Germinal center (tissue), 1 donor: ENCODE results near the gene HAPSTR1.

Source experiments
- DNase-seq: peaks from one replicate; pipeline ENCODE4 v3.0.0; 2012; ENCODE audit warnings: mixed read lengths, low spot score

Gene HAPSTR1

DNA sequence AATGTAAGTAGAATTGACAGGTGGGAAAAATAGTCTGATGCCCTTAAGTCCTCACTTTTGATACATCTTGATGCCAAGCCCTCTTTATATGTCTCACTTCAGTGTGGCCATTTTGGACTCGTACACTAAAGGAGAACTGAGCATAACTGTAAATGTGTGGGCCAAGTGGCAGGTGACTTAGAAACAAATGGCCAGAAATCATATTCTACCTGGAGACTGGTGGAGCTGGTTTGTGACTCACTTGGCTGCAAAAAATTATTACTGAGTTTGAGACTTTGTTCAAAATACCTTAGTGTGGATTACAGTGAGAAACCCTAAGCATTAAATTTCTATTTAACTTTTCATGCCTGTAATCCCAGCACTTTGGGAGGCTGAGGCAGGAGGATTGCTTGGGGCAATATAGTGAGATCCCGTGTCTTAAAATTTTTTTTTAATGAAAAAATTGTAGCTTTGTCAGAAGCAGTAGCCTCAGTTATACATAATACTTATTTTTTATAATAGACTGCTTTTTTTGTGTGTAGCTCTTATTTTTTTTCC is 5.0 kb downstream of the HAPSTR1 start:
- DNase-seq = no peak

DNA sequence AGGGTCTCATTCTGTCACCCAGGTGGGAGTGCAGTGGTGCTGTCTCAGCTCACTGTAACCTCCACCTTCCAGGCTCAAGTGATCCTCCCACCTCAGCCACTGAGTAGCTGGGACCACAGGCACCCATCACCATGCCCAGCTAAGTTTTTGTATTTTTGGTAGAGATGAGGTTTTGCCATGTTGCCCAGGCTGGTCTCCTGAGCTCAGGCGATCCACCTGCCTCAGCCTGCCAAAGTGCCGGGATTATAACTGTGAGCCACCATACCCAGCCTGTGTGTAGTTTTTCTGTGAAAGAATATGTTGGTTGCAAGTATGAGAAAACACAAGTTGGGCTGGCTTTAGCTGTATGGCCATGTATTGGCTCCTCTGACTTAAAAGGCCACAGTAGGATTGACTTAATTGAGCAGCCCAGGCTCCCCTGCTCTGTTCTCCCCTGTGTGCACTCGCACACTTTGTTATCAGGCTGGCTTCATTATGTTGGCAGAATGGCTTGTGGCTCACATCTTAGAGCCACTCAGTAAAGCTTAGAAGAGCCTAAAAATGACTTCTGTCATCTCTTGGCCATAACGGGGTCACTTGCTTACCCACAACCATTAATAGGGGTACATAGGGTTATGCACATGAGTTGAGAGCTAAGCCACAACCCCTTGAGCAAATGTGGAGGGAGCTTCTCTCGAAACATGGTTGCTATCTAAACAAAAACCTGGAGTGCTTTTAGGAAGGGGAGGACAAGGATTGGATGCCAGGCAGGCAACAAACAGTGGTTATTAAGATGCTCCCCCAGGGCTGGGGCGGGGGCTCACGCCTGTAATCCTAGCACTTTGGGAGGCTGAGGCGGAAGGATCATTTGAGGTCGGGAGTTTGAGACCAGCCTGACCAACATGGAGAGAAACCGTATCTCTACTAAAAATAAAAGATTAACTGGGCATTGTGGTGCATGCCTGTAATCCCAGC is 6.1 kb downstream of the HAPSTR1 start:
- no peak for DNase-seq

DNA sequence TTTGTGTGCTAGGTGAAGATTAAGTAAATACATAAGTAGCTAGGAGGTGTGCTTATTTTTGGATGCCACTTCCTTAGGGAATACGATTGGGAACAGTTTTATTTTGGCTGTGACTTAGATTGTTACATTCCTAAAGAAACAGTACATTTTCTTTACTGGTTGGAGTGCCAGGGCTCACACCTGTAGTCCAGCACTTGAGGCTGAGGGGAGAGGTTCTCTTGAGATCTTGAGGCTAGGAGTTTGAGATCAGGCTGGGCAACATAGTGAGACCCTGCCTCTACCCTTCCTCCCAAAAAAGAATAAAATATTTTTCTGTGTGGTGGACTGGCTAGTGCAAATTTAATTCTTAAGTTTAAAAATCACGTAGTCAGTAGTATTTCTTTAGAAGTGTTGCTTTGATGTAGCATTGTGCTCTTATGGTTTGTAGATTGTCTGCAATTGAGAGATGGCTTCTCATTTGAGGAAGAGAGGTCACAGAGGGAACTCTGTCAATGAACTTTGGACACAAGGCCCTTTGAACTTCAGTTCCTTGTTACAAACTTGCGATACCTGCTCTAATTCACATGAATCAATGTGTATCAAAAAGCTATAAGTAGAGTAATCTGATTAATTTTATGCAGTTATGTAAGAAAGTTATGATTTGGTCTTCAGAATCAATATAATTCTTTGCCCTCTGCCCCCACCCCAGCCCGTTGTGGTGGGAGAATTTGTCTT is 7.1 kb downstream of the HAPSTR1 start:
- DNase-seq = no peak

DNA sequence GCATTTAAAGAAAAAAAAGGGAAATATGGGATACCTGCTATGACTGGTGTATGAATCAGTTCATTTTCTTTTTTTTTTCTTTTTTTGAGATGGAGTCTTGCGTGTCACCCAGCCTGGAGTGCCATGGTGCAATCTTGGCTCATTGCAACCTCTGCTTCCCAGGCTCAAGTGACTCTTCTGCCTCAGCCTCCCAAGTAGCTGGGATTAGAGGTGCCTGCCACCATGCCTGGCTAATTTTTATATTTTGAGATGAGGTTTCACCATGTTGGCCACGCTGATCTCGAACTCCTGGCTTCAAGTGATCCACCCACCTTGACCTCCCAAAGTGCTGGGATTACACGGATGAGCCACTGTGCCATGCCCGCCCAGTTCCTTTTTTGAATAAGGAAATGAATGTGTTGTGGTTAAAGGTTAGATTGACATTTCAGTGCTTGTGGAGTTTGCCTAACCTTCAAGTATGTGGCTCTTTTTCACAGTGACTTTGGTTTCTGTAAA is 7.7 kb downstream of the HAPSTR1 start:
- no peak for DNase-seq

DNA sequence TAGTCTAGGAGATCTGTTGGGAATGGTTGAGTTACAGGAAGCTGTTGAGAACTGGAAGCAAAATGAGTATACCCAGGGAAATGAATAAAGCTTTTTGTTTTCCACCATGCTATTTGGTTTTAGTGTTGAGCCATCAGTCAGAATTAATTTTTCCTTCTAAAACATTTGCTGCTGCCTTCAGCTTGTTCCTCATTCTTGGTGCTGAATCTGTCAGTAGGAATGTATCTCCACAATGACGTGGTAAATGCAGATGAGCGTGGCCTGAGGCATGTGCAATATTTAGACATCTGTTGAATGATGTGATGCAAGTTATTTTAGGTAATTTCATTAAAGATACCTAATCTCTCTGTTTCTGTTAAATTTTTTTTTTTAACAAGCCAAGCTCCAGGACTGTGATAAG is 10.9 kb downstream of the HAPSTR1 start:
- no peak for DNase-seq

DNA sequence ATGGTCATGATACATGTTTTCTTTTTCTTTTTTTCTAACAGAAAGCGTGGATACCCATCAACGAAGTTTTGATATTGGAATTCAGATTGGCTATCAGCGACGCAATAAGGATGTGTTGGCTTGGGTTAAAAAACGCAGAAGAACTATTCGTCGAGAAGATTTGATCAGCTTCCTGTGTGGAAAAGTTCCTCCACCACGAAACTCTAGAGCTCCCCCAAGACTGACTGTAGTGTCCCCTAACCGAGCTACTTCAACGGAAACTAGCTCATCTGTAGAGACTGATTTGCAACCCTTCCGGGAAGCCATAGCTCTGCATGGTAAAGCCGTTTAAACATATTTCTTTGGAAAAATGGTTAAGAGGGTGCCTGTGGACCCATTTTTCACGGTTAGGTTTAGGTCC is 11.5 kb downstream of the HAPSTR1 start:
- no peak for DNase-seq

DNA sequence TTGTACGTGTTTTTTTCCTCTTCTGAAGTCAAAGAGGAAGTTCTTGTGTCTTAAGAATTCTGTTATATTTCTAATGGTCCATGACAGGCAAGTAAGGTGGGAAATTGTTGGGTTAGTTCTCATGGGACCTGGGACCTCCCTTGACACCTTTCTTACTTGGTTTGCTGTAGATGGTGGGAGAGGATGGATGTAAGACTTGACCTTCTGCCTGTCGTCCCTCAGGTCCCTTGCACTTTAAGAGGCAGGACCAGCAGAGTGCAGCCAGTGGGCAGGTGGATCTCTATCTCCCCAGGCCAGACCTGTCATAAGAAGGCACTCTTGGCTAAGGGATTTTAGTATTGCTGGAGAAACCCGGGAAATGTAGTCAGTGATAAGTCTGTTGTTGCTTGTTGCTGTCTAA is 12.1 kb downstream of the HAPSTR1 start:
- DNase-seq = no peak

DNA sequence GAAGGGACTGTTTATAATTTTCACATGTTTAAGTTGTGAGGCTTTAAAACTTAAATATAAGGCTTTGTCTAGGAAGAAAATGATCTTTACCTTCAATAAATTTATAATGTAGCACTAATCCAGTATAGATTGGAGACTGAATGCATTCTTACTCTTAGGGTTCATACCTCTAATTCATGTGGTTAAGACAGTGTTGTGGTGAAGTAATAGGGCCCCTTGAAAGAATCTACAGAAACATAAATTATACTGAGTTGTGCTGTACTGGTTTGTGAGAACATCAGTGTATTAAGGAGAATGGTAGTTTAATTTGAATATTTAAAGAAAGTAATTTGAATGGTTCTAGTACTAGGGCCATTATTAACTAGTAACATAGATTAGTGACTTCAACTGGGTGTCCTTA is 13.7 kb downstream of the HAPSTR1 start:
- no peak for DNase-seq

DNA sequence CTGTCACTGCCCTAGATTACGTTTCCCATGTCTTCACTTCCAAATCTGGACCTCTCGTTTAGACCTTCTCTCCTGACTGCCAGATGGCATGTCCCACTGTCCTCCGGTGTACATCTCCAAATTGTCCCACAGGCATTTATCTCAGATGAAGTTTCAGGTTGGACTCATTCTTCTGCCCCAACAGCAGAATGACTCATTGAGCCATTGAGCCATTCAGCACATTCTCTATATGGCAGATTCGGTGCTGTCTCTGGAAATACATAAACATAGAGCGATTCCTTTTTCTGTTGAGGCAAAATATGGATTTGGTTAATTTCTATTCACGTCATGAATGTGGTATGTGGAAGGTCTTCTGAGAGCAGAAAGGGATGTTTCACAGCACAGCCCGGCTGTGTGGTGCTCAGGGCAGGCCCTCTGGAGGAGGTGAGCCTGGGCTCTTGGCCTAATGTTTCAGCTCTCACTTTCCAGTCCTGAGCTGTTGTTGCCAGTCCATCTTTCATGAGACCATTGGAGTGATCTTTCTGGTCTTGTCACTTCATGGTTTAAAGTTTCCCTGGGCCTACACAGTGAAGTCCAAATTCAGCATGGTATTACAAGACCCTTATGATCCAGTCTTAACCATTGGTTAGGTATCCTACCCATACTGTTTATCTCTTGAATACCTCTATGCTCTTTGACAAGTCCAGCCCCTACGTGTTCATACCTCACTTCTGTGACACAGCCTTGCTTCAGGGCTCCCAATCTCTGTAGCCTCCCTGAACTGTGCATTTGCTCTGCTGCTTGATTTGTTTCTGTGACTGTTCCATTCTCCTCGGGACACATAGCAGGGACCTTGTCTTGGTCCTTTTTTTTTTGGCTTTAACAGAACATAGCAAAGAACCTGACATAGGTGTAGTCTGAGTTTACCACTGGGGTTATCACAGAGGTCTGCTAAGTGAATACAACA is 15.9 kb downstream of the HAPSTR1 start:
- no peak for DNase-seq

DNA sequence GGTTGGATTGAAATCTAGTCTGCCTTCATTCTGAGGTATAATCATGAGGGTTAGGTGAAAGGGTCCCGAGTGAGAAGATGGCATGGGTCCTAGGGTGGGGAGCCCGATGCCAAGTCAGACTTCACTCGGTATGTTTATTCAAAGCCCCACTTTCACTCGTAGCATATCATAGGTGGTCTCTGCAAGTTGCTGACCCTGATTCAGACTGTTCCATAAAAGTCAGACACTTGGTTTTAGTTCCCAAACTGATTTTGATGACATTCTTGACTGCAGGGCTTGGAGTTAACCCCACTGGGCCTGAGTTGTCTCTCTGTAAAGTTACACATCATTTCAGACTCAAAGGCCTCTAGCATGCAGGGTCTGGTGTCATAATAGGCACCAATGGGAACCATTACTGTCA is 17.8 kb downstream of the HAPSTR1 start:
- DNase-seq = no peak

DNA sequence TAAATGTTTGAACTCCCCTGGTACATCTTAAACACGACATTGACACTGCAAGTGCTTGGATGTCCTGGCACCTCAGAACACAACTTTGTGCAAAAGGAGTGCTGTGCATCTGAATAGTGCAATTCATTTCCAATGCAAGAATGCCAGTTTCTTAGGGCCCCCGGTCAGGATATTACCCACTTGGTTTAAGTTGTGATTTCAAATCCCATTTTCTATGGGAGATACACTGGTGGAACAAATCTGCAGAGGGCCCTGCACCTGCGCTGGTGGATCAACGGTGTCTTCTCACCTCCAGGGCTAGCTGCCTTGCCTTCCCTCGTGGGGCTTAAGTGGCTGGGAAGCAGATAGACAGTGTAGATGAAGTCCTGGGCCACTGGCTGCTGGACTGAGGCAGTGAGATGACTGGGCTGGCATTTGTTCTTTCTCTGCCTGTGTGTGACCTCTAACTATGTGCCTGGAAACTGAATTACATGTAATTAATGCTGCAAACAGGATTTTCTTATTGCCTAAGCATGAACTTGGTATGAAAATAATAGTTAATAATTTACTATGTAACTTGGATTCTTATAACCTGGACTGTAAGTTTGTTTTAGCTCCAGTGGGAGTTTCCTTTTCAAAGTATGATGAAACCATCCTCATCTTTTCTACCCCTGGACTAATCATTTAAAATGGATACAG is 20.9 kb downstream of the HAPSTR1 start:
- DNase-seq = no peak

DNA sequence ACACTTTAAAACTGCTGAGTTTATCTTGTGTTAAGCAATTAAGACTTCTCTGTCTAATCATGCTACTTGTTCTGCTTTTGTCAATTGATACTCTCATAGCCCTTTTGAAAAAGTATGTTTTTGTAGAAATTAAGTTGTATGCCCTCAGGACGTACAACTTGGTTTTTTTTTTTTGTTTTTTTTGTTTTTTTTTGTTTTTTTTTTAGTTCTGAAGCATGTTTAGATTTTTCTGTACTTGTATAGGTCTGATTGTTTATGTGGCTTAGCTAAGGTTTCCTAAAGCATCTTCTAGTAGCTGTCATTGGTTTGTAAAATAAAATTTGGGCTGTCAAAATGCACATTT is 21.4 kb downstream of the HAPSTR1 start:
- DNase-seq = no peak

DNA sequence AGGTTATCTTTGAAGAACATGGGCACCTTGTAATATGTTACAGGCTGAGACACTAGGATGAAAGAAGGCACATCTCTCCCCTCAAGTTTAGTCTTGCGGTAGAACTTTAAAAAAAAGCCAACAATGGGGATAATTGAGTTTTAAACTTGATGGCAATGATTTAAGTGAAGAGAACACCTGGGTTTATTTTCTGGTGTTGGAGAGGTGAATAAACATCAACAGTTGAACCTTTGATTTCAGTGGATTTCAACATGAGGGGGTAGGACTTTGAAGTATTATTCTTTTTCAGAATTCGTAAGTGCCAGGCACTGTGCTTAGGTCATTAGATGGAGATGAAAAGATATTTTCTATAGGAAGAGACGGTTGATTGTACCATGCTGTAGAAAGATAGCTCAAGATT is 22.3 kb downstream of the HAPSTR1 start:
- no peak for DNase-seq

DNA sequence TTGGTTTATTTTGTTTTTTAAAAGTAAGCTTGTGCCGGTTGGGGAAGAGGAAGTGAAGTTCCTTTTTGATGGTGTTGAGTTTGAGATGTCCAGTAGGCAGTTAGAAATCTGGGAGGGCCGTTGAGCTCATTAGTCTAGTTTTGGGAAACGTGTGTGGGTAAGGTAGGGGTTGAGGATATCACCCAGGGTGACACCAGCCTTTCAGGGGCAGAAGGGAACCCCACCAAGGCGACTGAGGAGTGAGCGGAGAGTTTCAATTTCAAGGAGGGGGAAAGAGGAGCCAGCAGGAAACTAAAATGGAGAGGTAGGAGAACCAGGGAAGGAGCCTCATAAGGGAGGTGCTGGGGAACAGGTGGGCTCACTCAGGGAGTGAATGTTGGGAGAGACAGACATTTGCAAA is 22.7 kb downstream of the HAPSTR1 start:
- DNase-seq = no peak

DNA sequence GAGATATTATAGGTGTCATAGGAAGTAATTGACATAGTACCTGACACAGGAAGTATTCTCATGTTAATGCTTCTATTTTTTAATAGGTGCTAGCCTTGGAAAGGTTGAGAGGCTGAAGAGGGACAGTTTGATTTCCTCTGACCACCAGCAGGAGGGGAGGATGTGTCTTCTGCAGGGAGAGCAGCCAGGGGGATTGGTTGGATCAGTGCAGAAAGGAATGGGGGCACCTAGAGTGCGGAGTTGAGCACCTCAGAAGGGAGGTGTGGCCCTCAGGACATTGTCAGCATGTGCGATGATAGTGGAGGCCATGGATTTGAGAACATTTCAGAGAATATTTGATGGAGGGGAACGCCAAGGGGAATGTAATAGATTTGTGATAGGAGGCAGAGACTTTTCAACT is 23.4 kb downstream of the HAPSTR1 start:
- DNase-seq = no peak

DNA sequence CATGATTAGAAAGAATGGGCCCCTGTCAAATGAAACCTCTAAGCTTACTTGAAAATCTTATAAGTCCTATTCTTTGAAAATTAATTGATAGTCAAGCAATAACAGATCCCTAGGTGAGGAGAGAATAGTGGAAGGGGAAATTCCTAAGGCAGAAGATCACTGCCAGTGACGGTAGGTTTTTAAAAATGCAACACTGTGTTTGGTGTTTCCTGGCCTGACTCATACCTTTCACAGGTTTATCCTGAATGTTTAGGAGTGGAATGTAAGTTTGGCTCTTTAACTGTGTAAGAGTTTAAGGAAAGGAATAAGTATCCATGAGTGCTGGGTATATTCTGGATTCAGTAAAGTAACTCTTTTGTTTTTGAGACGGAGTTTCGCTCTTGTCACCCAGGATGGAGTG is 23.8 kb downstream of the HAPSTR1 start:
- DNase-seq = no peak

DNA sequence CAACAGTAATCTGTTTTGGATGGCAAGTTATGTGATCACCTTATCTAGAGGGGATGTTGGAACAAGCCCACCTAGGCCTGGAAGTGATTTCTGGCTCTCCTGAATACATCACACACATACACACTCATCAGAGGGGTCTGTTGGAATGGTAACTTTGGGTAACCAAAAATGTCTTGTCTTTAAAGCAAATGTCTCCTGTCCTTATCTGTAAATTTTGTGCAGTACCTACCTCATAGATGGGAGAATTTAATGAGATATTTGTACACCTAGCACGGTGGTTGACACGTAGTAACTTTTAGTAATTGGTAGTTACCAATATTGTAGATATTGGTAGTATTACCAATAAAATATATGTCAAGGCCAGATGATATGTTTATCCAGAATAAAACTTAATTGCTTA is 24.7 kb downstream of the HAPSTR1 start:
- DNase-seq = no peak

DNA sequence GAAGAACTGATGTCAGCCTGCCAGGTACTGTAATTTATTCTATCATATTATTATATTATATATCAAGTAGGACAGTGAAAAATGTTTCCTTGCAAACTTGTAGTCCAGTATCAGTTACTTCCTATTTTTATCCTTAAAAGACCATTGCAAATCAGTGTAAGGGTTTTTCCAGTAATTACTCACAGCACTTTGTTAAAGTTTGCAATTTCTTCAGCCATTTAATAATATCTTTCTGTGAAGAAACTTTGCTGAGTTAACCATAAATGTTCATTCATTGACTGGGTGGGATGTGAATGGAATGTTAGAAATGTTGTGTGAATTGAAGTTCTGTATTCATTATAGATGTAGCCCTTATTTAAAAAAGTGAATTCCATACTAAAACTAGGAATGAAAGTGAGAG is 26.7 kb downstream of the HAPSTR1 start:
- no peak for DNase-seq

DNA sequence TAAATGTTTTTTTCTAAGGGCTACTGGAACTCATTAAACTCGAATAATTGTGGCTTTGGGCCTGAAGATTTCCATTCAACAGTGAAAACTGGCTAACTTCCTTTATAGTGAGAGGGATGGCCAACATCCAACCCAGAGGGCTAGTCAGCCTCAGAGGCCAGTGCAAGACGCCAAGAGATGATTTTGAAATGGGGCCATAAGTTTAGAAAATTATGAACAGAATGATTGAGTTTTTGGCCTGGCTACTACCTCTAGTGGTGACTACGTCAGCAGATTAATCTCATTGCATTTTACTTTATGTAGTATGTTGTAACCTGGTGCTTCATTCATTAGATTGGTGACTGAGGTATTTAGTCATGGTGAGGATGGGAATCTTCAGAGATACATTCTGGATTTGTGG is 28.4 kb downstream of the HAPSTR1 start:
- DNase-seq = no peak

DNA sequence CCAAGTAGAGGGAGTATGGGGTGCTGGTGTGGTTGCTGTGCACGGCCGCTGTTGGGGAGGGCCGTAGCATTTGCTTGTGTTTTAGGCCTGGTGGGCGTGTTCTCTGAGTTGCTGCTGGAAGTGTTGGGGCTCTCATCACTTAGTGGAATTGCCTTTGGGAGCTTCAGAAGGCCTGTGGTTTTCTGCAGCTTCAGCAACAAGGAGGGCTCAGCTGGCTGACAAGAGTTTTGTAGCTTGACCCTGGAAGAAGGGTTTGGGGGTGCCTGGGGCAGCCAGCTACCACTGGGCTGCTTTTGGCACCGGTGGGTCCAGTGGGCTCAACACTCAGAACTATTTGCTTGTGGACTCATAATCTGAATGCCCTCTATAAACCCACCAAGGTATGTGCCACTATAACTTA is 30.9 kb downstream of the HAPSTR1 start:
- no peak for DNase-seq

DNA sequence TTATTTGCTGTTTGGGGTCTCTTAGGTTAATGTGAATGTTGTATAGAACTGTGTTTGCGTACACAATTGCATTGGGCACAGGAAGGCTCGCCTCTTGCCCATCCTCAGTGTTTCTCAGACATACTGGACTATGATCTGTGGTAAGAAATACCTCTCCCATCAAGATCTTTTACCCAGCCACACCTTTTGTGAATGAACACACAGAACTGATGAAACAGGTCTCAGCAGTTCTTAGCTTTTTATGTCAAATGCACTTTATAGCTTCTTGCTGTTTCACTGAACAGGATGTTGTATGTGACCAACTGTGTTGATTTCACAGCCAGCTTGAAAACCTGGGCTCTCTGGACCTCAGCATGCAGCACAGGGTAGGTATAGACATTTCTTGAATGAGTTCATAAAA is 31.5 kb downstream of the HAPSTR1 start:
- no peak for DNase-seq
